ENCODE results near the gene KCNC1.

KCNC1 gene

DNA sequence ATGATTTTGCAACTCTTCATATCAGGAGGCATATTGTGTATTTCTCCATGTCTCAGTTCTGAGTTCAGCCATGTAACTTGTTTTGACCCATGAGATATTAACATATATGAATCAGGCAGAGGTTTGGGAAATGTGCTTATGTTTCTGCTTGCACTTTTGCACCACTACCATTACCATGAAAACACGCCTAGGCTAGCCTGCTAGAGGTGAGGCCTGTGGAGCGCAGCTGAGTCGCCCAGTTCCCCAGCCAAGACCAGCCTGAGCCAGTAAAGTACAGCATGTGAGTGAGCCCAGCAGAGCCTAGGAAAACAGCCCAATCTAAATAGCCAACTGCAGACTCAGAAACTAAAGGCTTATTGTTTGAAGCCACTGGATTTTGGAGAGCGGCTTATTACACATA is 33.6 kb upstream of the KCNC1 start:
- no peak for ATAC-seq
- no peak for TF ChIP-seq CSDC2 (CRISPR knock-in tag; IDR thresholded peaks at IDR 0.05)
- TF ChIP-seq, protein P1, sequence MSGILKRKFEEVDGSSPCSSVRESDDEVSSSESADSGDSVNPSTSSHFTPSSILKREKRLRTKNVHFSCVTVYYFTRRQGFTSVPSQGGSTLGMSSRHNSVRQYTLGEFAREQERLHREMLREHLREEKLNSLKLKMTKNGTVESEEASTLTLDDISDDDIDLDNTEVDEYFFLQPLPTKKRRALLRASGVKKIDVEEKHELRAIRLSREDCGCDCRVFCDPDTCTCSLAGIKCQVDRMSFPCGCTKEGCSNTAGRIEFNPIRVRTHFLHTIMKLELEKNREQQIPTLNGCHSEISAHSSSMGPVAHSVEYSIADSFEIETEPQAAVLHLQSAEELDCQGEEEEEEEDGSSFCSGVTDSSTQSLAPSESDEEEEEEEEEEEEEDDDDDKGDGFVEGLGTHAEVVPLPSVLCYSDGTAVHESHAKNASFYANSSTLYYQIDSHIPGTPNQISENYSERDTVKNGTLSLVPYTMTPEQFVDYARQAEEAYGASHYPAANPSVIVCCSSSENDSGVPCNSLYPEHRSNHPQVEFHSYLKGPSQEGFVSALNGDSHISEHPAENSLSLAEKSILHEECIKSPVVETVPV (CRISPR knock-in tag; IDR thresholded peaks at IDR 0.05) = no peak
- no peak for TF ChIP-seq RARB (CRISPR knock-in tag; IDR thresholded peaks at IDR 0.05)
- no peak for TF ChIP-seq TSHZ2 (CRISPR knock-in tag; IDR thresholded peaks at IDR 0.05)
- TF ChIP-seq, protein P2, sequence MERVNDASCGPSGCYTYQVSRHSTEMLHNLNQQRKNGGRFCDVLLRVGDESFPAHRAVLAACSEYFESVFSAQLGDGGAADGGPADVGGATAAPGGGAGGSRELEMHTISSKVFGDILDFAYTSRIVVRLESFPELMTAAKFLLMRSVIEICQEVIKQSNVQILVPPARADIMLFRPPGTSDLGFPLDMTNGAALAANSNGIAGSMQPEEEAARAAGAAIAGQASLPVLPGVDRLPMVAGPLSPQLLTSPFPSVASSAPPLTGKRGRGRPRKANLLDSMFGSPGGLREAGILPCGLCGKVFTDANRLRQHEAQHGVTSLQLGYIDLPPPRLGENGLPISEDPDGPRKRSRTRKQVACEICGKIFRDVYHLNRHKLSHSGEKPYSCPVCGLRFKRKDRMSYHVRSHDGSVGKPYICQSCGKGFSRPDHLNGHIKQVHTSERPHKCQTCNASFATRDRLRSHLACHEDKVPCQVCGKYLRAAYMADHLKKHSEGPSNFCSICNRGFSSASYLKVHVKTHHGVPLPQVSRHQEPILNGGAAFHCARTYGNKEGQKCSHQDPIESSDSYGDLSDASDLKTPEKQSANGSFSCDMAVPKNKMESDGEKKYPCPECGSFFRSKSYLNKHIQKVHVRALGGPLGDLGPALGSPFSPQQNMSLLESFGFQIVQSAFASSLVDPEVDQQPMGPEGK (CRISPR knock-in tag; IDR thresholded peaks at IDR 0.05; ENCODE audit: borderline replicate concordance) = no peak
- no peak for TF ChIP-seq OSR1 (CRISPR knock-in tag; IDR thresholded peaks at IDR 0.05)
- TF ChIP-seq ZNF8 (CRISPR knock-in tag; IDR thresholded peaks at IDR 0.05) = no peak
- TF ChIP-seq SNAI2 (CRISPR knock-in tag; IDR thresholded peaks at IDR 0.05) = no peak
- TF ChIP-seq ZNF565 (CRISPR knock-in tag; conservative IDR thresholded peaks at IDR 0.05; ENCODE audit: low read depth) = no peak
- TF ChIP-seq TOX (CRISPR knock-in tag; IDR thresholded peaks at IDR 0.05; ENCODE audit: borderline replicate concordance) = no peak
- no peak for TF ChIP-seq ARNTL (CRISPR knock-in tag; IDR thresholded peaks at IDR 0.05; ENCODE audit: borderline replicate concordance, low read depth)
- no peak for TF ChIP-seq ZFP3 (CRISPR knock-in tag; IDR thresholded peaks at IDR 0.05)
- no peak for TF ChIP-seq POU6F1 (CRISPR knock-in tag; IDR thresholded peaks at IDR 0.05; ENCODE audit: borderline replicate concordance, low read depth)
- no peak for TF ChIP-seq ZC3H10 (CRISPR knock-in tag; IDR thresholded peaks at IDR 0.05)
- no peak for TF ChIP-seq CREB5 (CRISPR knock-in tag; IDR thresholded peaks at IDR 0.05; ENCODE audit: low read depth)
- no peak for TF ChIP-seq ZFP30 (CRISPR knock-in tag; IDR thresholded peaks at IDR 0.05)
- no peak for TF ChIP-seq ZNF70 (CRISPR knock-in tag; IDR thresholded peaks at IDR 0.05)

- no peak for ATAC-seq
- no peak for TF ChIP-seq CSDC2 (CRISPR knock-in tag; IDR thresholded peaks at IDR 0.05)
- no peak for TF ChIP-seq ESRRG (CRISPR knock-in tag; IDR thresholded peaks at IDR 0.05)
- TF ChIP-seq, protein P1 (CRISPR knock-in tag; IDR thresholded peaks at IDR 0.05) = no peak
- TF ChIP-seq CREB5 (CRISPR knock-in tag; IDR thresholded peaks at IDR 0.05; ENCODE audit: low read depth) = no peak
- TF ChIP-seq ZNF565 (CRISPR knock-in tag; conservative IDR thresholded peaks at IDR 0.05; ENCODE audit: low read depth) = no peak
- TF ChIP-seq POU6F1 (CRISPR knock-in tag; IDR thresholded peaks at IDR 0.05; ENCODE audit: borderline replicate concordance, low read depth) = no peak
- TF ChIP-seq, protein P2 (CRISPR knock-in tag; IDR thresholded peaks at IDR 0.05; ENCODE audit: borderline replicate concordance) = no peak
- no peak for TF ChIP-seq ZNF8 (CRISPR knock-in tag; IDR thresholded peaks at IDR 0.05)
- no peak for TF ChIP-seq SNAI2 (CRISPR knock-in tag; IDR thresholded peaks at IDR 0.05)
- no peak for TF ChIP-seq ZFP30 (CRISPR knock-in tag; IDR thresholded peaks at IDR 0.05)
- no peak for TF ChIP-seq BACH2 (CRISPR knock-in tag; IDR thresholded peaks at IDR 0.05; ENCODE audit: borderline replicate concordance)
- no peak for TF ChIP-seq ZC3H10 (CRISPR knock-in tag; IDR thresholded peaks at IDR 0.05)
- no peak for TF ChIP-seq TSHZ2 (CRISPR knock-in tag; IDR thresholded peaks at IDR 0.05)
Observed at GRCh38 chr11:17702876-17703275, 31.7 kb upstream of the KCNC1 start.
